CD4-positive, alpha-beta memory T cell (primary cell): Measurements from ENCODE around the gene TMEM138. TPM values are rescaled to one million over a fixed set of nuclear protein-coding genes. Genes with fewer than 3 reads are reported as not detected.

ENCODE experiments used
- CTCF ChIA-PET: fragments of 350-600 bp; sonication (Branson Sonifier 250); formaldehyde crosslinking; loops from one replicate; lab custom pipeline; 2021; ENCODE audit warnings: inconsistent platforms; ENCODE audit not compliant: partially characterized antibody; lab: Charles Lee
- POLR2A ChIA-PET: fragments of 350-600 bp; sonication (Branson Sonifier 250); formaldehyde crosslinking; loops from one replicate; lab custom pipeline; 2021; ENCODE audit not compliant: partially characterized antibody; lab: Charles Lee
- DNase-seq, 5 donors: peaks; one replicate each; pipeline versions ENCODE4 v3.0.0 to v3.0.0-alpha.2; 2020 to 2022; ENCODE audit warnings: mixed read lengths in 1 of 5
- H3K27ac ChIP-seq: one replicate; pipeline ENCODE4 v1.7.0; 2013; ENCODE audit warnings: low read depth, low read length
- H3K27me3 ChIP-seq: 2 replicates; pipeline ENCODE4 v1.7.0; 2013; ENCODE audit warnings: mild to moderate bottlenecking, low read length, moderate library complexity; ENCODE audit not compliant: insufficient read depth
- H3K36me3 ChIP-seq: 2 replicates; pipeline ENCODE4 v1.7.0; 2013; ENCODE audit warnings: mild to moderate bottlenecking, low read length, moderate library complexity; ENCODE audit not compliant: insufficient read depth
- H3K4me1 ChIP-seq: 2 replicates; pipeline ENCODE4 v1.7.0; 2013; ENCODE audit warnings: mild to moderate bottlenecking, low read length, moderate library complexity; ENCODE audit not compliant: insufficient read depth
- H3K4me3 ChIP-seq, 2 donors: one replicate each; pipeline ENCODE4 v1.7.0; 2013; ENCODE audit warnings: low read length in 2 of 2, mild to moderate bottlenecking in 1 of 2
- H3K9me3 ChIP-seq, 2 donors: one replicate each; pipeline ENCODE4 v1.7.0; 2013; ENCODE audit warnings: low read length in 2 of 2, control low read depth in 1 of 2; ENCODE audit not compliant: control insufficient read depth in 1 of 2
- H3K27ac Mint-ChIP-seq, 7 donors: one replicate each; pipeline ENCODE4 v1.8.0; 2020 to 2021; ENCODE audit warnings: mixed read lengths in 7 of 7, mild to moderate bottlenecking in 6 of 7, inconsistent platforms in 3 of 7, moderate library complexity in 3 of 7
- H3K27me3 Mint-ChIP-seq, 2 donors: one replicate each; pipeline ENCODE4 v1.8.0; 2020 to 2021; ENCODE audit warnings: mixed read lengths in 2 of 2
- H3K36me3 Mint-ChIP-seq, 2 donors: one replicate each; pipeline ENCODE4 v1.8.0; 2020 to 2021; ENCODE audit warnings: mixed read lengths in 2 of 2, inconsistent platforms in 1 of 2, mild to moderate bottlenecking in 1 of 2
- H3K4me1 Mint-ChIP-seq, 4 donors: one replicate each; pipeline ENCODE4 v1.8.0; 2020 to 2021; ENCODE audit warnings: mixed read lengths in 4 of 4, mild to moderate bottlenecking in 1 of 4
- H3K4me3 Mint-ChIP-seq, 8 donors: one replicate each; pipeline ENCODE4 v1.8.0; 2020 to 2021; ENCODE audit warnings: mixed read lengths in 8 of 8, mild to moderate bottlenecking in 7 of 8, moderate library complexity in 6 of 8, inconsistent platforms in 3 of 8
- H3K9me3 Mint-ChIP-seq, 8 donors: one replicate each; pipeline ENCODE4 v1.8.0; 2020 to 2021; ENCODE audit warnings: mixed read lengths in 8 of 8, mild to moderate bottlenecking in 5 of 8, inconsistent platforms in 3 of 8, moderate library complexity in 1 of 8
- intact Hi-C: fragments of 100-400 bp; cut with micrococcal nuclease; formaldehyde crosslinking; loops from one replicate; pipeline ENCODE4 v1.15.1; 2023
- polyA plus RNA-seq, 2 donors: library from polyadenylated mRNA; unstranded; fragments of 300-500 nt; fragmentation: Illumina TruSeq; gene quantifications; one replicate each; pipeline ENCODE4 v1.2.3, GENCODE V29; 2021
- total RNA-seq, 2 experiments: library from RNA; stranded (reverse); gene quantifications; one replicate each; pipeline ENCODE4 v1.2.3, GENCODE V29; 2021

Gene TMEM138
- total and polyA plus RNA-seq, 4 experiments from 2014 or later, result 49.0 to 62.5 (median 60.2) TPM

- peak overlapping the region; percentile 84 to 98 (median 95) for H3K27ac Mint-ChIP-seq
- DNase-seq, result no peak
- ChIA-PET CTCF (interaction anchor here (0.9 to 1.9 kb wide), 6 partner anchors 31 to 185 kb away, joined by 3 to 14 read pairs (median 4); partner anchors contain the start of genes TMEM138 and TMEM216), POLR2A (interaction anchor here (1.0 to 4.4 kb wide), 5 partner anchors 12 to 98 kb away, joined by 3 to 97 read pairs (median 5); partner anchors contain the start of genes CPSF7, CYB561A3, SDHAF2 and TMEM138)
- H3K4me1 Mint-ChIP-seq, result peaks cover 38 to 74% (median 53%) of the 10 kb centered on the region in 4 donors
- Histone ChIP-seq H3K4me3 (peak overlapping the region; percentile 81 to 85), H3K36me3 (peaks cover 20% of the 10 kb centered on the region), H3K9me3 (no peaks in the 10 kb centered on the region), H3K27me3 (no peaks in the 10 kb centered on the region), H3K4me1 (peaks cover 39% of the 10 kb centered on the region), H3K27ac (peak overlapping the region; percentile 83)
- intact Hi-C loops, result loop anchor here (2.0 kb wide), 1 partner anchor 425 kb away; the partner anchor contains the start of gene PRPF19
- peak overlapping the region; percentile 89 to 97 (median 96) for H3K4me3 Mint-ChIP-seq
- H3K36me3 Mint-ChIP-seq, result peaks cover 31 to 41% of the 10 kb centered on the region in 2 donors
- no peaks in the 10 kb centered on the region for H3K27me3 Mint-ChIP-seq
- peaks cover 0 to 4% (median 0%) of the 10 kb centered on the region in 8 donors for H3K9me3 Mint-ChIP-seq
Observed at GRCh38 chr11:61331651-61332050, 30.5 kb upstream of the TMEM138 start.

GRCh38 chr11:61332281-61332796 lies 29.8 kb upstream of the TMEM138 start:
- peaks cover 31 to 37% of the 10 kb centered on the region in 2 donors for H3K36me3 Mint-ChIP-seq
- H3K27me3 Mint-ChIP-seq, result no peaks in the 10 kb centered on the region
- Histone ChIP-seq H3K27me3 (no peaks in the 10 kb centered on the region), H3K4me1 (peaks cover 39% of the 10 kb centered on the region), H3K36me3 (peaks cover 18% of the 10 kb centered on the region), H3K27ac (peak overlapping the region; percentile 83), H3K4me3 (peak overlapping the region; percentile 81 to 85), H3K9me3 (no peaks in the 10 kb centered on the region)
- intact Hi-C loops, result loop anchor here (2.0 kb wide), 1 partner anchor 426 kb away; the partner anchor contains the start of gene PRPF19
- peak overlapping the region; percentile 89 to 97 (median 96) for H3K4me3 Mint-ChIP-seq
- peak in 1 of 5 donors; percentile 50 for DNase-seq
- peaks cover 0 to 4% (median 0%) of the 10 kb centered on the region in 8 donors for H3K9me3 Mint-ChIP-seq
- ChIA-PET POLR2A (interaction anchor here (1.0 to 4.4 kb wide), 4 partner anchors 12 to 97 kb away, joined by 3 to 97 read pairs (median 6); partner anchors contain the start of genes CPSF7, CYB561A3, SDHAF2 and TMEM138), CTCF (interaction anchor here (0.9 to 1.9 kb wide), 5 partner anchors 30 to 103 kb away, joined by 3 to 14 read pairs (median 4); partner anchors contain the start of genes TMEM138 and TMEM216)
- H3K27ac Mint-ChIP-seq, result peak overlapping the region; percentile 84 to 98 (median 95)
- peaks cover 38 to 78% (median 55%) of the 10 kb centered on the region in 4 donors for H3K4me1 Mint-ChIP-seq

GRCh38 chr11:61332797-61333549 lies 29.2 kb upstream of the TMEM138 start, which contains the start of the genes DDB1 and TKFC:
TSS of gene DDB1 (minus strand) at chr11:61333105. CDS start at chr11:61332968, 137 bp downstream.
TSS of gene TKFC (plus strand) at chr11:61333228. CDS start at chr11:61334729, 1,501 bp downstream.
- peak within 1 kb of the TSS; percentile 85 to 95 for H3K4me3 ChIP-seq

GRCh38 chr11:61333550-61334433 lies 28.4 kb upstream of the TMEM138 start:
- Mint-ChIP-seq H3K4me1 (peaks cover 36 to 71% (median 52%) of the 10 kb centered on the region in 4 donors), H3K27ac (peak overlapping the region; percentile 92 to 99 (median 98))

More at GRCh38 chr11:61332797-61333549, 29.2 kb upstream of the TMEM138 start, which contains the start of the genes DDB1 and TKFC:
- Mint-ChIP-seq H3K27ac (peak within 1 kb of the TSS; percentile 92 to 99 (median 98)), H3K4me3 (peak within 1 kb of the TSS; percentile 89 to 97 (median 96)), H3K36me3 (peaks cover 25 to 31% of the 10 kb centered on the region in 2 donors), H3K9me3 (peaks cover 0 to 4% (median 0%) of the 10 kb centered on the region in 8 donors), H3K4me1 (peaks cover 36 to 71% (median 54%) of the 10 kb centered on the region in 4 donors), H3K27me3 (no peaks in the 10 kb centered on the region)
- H3K36me3 ChIP-seq, result peaks cover 12% of the 10 kb centered on the region
- H3K27me3 ChIP-seq, result no peaks in the 10 kb centered on the region
- H3K27ac ChIP-seq, result peak within 1 kb of the TSS; percentile 83
- CTCF ChIA-PET, result interaction anchor here (1.1 to 10.1 kb wide), 5 partner anchors 17 to 102 kb away, joined by 4 to 442 read pairs (median 18); partner anchors contain the start of genes CYB561A3, TMEM138 and TMEM216
- POLR2A ChIA-PET, result interaction anchor here (0.6 to 5.9 kb wide), 12 partner anchors 9 to 1981 kb away, joined by 3 to 97 read pairs (median 4); partner anchors contain the start of genes CPSF7, CYB561A3, SDHAF2 and TMEM109
- intact Hi-C loops, result loop anchor here (1.0 to 2.0 kb wide), 3 partner anchors 29 to 426 kb away; partner anchors contain the start of genes PRPF19, SDHAF2 and TMEM138
- peak; percentile 96 to 97 (median 97) for DNase-seq
- peaks cover 39% of the 10 kb centered on the region for H3K4me1 ChIP-seq
- no peaks in the 10 kb centered on the region for H3K9me3 ChIP-seq

GRCh38 chr11:61334434-61335354 lies 27.5 kb upstream of the TMEM138 start:
- H3K27me3 Mint-ChIP-seq, result no peaks in the 10 kb centered on the region
- H3K36me3 ChIP-seq, result peaks cover 6% of the 10 kb centered on the region
- peaks cover 17 to 19% of the 10 kb centered on the region in 2 donors for H3K36me3 Mint-ChIP-seq
- peak overlapping the region; percentile 89 to 97 (median 96) for H3K4me3 Mint-ChIP-seq
- H3K4me1 Mint-ChIP-seq, result peaks cover 32 to 62% (median 45%) of the 10 kb centered on the region in 4 donors
- ChIA-PET POLR2A (interaction anchor here (1.2 to 5.9 kb wide), 12 partner anchors 10 to 421 kb away, joined by 3 to 97 read pairs (median 6); partner anchors contain the start of genes CPSF7, CYB561A3, SDHAF2 and TMEM109), CTCF (interaction anchor here (1.0 to 10.1 kb wide), 12 partner anchors 19 to 502 kb away, joined by 3 to 442 read pairs (median 15); partner anchors contain the start of genes CYB561A3, TMEM138 and TMEM216)
- peaks cover 39% of the 10 kb centered on the region for H3K4me1 ChIP-seq
- H3K9me3 ChIP-seq, result no peaks in the 10 kb centered on the region
- no peak for DNase-seq
- peak overlapping the region; percentile 92 to 99 (median 98) for H3K27ac Mint-ChIP-seq
- intact Hi-C loops, result no loop called here
- peak overlapping the region; percentile 44 for H3K27ac ChIP-seq
- H3K27me3 ChIP-seq, result no peaks in the 10 kb centered on the region
- peaks cover 0 to 4% (median 0%) of the 10 kb centered on the region in 8 donors for H3K9me3 Mint-ChIP-seq
- no peak overlapping the region for H3K4me3 ChIP-seq

More at GRCh38 chr11:61333550-61334433, 28.4 kb upstream of the TMEM138 start:
- Mint-ChIP-seq H3K36me3 (peaks cover 22 to 25% of the 10 kb centered on the region in 2 donors), H3K9me3 (peaks cover 0 to 4% (median 0%) of the 10 kb centered on the region in 8 donors), H3K27me3 (no peaks in the 10 kb centered on the region), H3K4me3 (peak overlapping the region; percentile 89 to 97 (median 96))
- Histone ChIP-seq H3K27me3 (no peaks in the 10 kb centered on the region), H3K36me3 (peaks cover 12% of the 10 kb centered on the region), H3K9me3 (no peaks in the 10 kb centered on the region), H3K4me1 (peaks cover 39% of the 10 kb centered on the region), H3K27ac (peak overlapping the region; percentile 83), H3K4me3 (peak overlapping the region; percentile 85 to 95)
- peak in 1 of 5 donors; percentile 15 for DNase-seq
- intact Hi-C loops, result loop anchor here (1.0 to 2.0 kb wide), 3 partner anchors 29 to 427 kb away; partner anchors contain the start of genes PRPF19, SDHAF2 and TMEM138
- ChIA-PET POLR2A (interaction anchor here (0.6 to 5.9 kb wide), 13 partner anchors 9 to 1982 kb away, joined by 3 to 97 read pairs (median 4); partner anchors contain the start of genes CPSF7, CYB561A3, SDHAF2 and TMEM109), CTCF (interaction anchor here (1.0 to 10.1 kb wide), 6 partner anchors 18 to 418 kb away, joined by 3 to 442 read pairs (median 14); partner anchors contain the start of genes CYB561A3, TMEM138 and TMEM216)
